B cell (primary cell): ENCODE measurements around the gene CRB1. TPM values are rescaled to one million over a fixed set of nuclear protein-coding genes. Genes with fewer than 3 reads are reported as not detected.

ENCODE experiments used
- ATAC-seq: fragments of 200-7000 bp; cut with Tn5 transposase; one replicate; pipeline ENCODE4 v1.10.0; 2021; ENCODE audit warnings: low read depth, mild to moderate bottlenecking, moderate number of reproducible peaks, moderate library complexity
- CTCF ChIA-PET: fragments of 350-600 bp; sonication (Branson Sonifier 250); formaldehyde crosslinking; loops from one replicate; lab custom pipeline; 2021; ENCODE audit warnings: antibody characterized with exemption, inconsistent platforms; lab: Charles Lee
- POLR2A ChIA-PET: fragments of 350-600 bp; sonication (Branson Sonifier 250); formaldehyde crosslinking; loops from one replicate; lab custom pipeline; 2021; ENCODE audit warnings: antibody characterized with exemption; lab: Charles Lee
- DNase-seq: peaks from one replicate; pipeline ENCODE4 v3.0.0; 2013
- H2AFZ ChIP-seq: 2 replicates; pipeline ENCODE4 v1.6.1; 2012; ENCODE audit warnings: mild to moderate bottlenecking, low read depth, low read length; ENCODE audit not compliant: insufficient read depth, poor library complexity, severe bottlenecking
- H3K27ac ChIP-seq, 2 donors: 1 replicate in 1 of 2; 2 replicates in 1 of 2; pipeline ENCODE4 v1.5.1; 2012 to 2013; ENCODE audit warnings: low read length in 2 of 2, mild to moderate bottlenecking in 2 of 2, moderate library complexity in 1 of 2
- H3K27me3 ChIP-seq, 4 experiments: fragments of 200-600 bp in 1 of 4; sonication (generic) in 1 of 4; replicated peaks in 1 of 4; 1 replicate in 2 of 4; 2 replicates in 2 of 4; pipeline versions ENCODE4 v1.6.1 to v1.7.0; 2013 to 2016; ENCODE audit warnings: low read length in 3 of 4, mild to moderate bottlenecking in 2 of 4, mixed read lengths in 1 of 4, moderate library complexity in 1 of 4; ENCODE audit not compliant: insufficient read depth in 4 of 4, control insufficient read depth in 3 of 4; ENCODE audit errors: control extremely low read depth in 1 of 4
- H3K36me3 ChIP-seq, 2 experiments: replicated peaks in 1 of 2; 1 replicate in 1 of 2; 2 replicates in 1 of 2; pipeline versions ENCODE4 v1.6.1 to v1.7.1; 2013; ENCODE audit warnings: low read length in 1 of 2; ENCODE audit not compliant: insufficient read depth in 2 of 2, control insufficient read depth in 1 of 2; ENCODE audit errors: control extremely low read depth in 1 of 2, extremely low read depth in 1 of 2
- H3K4me1 ChIP-seq, 2 donors: fragments of 200-600 bp in 1 of 2; sonication (generic) in 1 of 2; 1 replicate in 1 of 2; 2 replicates in 1 of 2; pipeline versions ENCODE4 v1.5.1 to v1.6.1; 2013 to 2017; ENCODE audit warnings: low read length in 2 of 2; ENCODE audit not compliant: control insufficient read depth in 2 of 2, insufficient read depth in 2 of 2
- H3K4me2 ChIP-seq: replicated peaks from 2 replicates; pipeline ENCODE3; 2012; ENCODE audit warnings: mild to moderate bottlenecking, low read depth, low read length; ENCODE audit not compliant: poor library complexity, severe bottlenecking
- H3K4me3 ChIP-seq, 5 experiments: fragments of 200-600 bp in 1 of 5; sonication (generic) in 1 of 5; 1 replicate in 3 of 5; 2 replicates in 2 of 5; pipeline versions ENCODE4 v1.5.1 to v1.7.0; 2011 to 2016; ENCODE audit warnings: low read length in 4 of 5, mild to moderate bottlenecking in 4 of 5, low read depth in 2 of 5, control low read depth in 1 of 5, moderate library complexity in 1 of 5; ENCODE audit not compliant: insufficient read depth in 1 of 5; ENCODE audit errors: control extremely low read depth in 1 of 5, extremely low read depth in 1 of 5
- H3K79me2 ChIP-seq: fragments of 200-600 bp; sonication (generic); one replicate; pipeline ENCODE4 v1.6.0; 2016; ENCODE audit warnings: low read length; ENCODE audit not compliant: control insufficient read depth, insufficient read depth
- H3K9ac ChIP-seq: fragments of 200-600 bp; sonication (generic); 2 replicates; pipeline ENCODE4 v1.6.1; 2017; ENCODE audit warnings: mild to moderate bottlenecking, low read length, moderate library complexity
- H3K9me3 ChIP-seq, 3 donors: one replicate each; pipeline versions ENCODE4 v1.6.1 to v1.7.1; 2013; ENCODE audit warnings: low read length in 2 of 3; ENCODE audit not compliant: control insufficient read depth in 2 of 3, insufficient read depth in 1 of 3; ENCODE audit errors: control extremely low read depth in 1 of 3
- H4K20me1 ChIP-seq: 2 replicates; pipeline ENCODE4 v1.6.0; 2012; ENCODE audit warnings: mild to moderate bottlenecking, low read length; ENCODE audit not compliant: insufficient read depth, control insufficient read depth, poor library complexity, severe bottlenecking
- H3K27ac Mint-ChIP-seq: one replicate; pipeline ENCODE4 v1.8.0; 2021; ENCODE audit warnings: mixed read lengths
- H3K27me3 Mint-ChIP-seq: one replicate; pipeline ENCODE4 v1.8.0; 2021; ENCODE audit warnings: mixed read lengths
- H3K4me1 Mint-ChIP-seq: one replicate; pipeline ENCODE4 v1.8.0; 2021; ENCODE audit warnings: mixed read lengths
- H3K4me3 Mint-ChIP-seq: one replicate; pipeline ENCODE4 v1.8.0; 2021; ENCODE audit warnings: mixed read lengths
- H3K9me3 Mint-ChIP-seq: one replicate; pipeline ENCODE4 v1.8.0; 2022; ENCODE audit warnings: mixed read lengths; ENCODE audit not compliant: insufficient read depth
- CTCF ChIP-seq: fragments of 200-600 bp; IDR thresholded peaks from one replicate; pipeline ENCODE4 v1.8.0; 2022; ENCODE audit warnings: antibody characterized with exemption, mild to moderate bottlenecking
- EZH2 ChIP-seq: IDR thresholded peaks from 2 replicates; pipeline ENCODE4 v1.6.1; 2012; ENCODE audit warnings: borderline replicate concordance, low read depth, mild to moderate bottlenecking, moderate library complexity, low read length; ENCODE audit not compliant: insufficient read depth, poor library complexity, severe bottlenecking
- WGBS: methylation state at CpG from one replicate; pipeline ENCODE4 v1.1.5; 2013; ENCODE audit warnings: missing lambda C conversion rate; ENCODE audit not compliant: insufficient coverage; 5-methylcytosine and 5-hydroxymethylcytosine counted together
- intact Hi-C: fragments of 100-400 bp; cut with micrococcal nuclease; formaldehyde crosslinking; loops from one replicate; pipeline ENCODE4 v1.10.0; 2022
- polyA plus RNA-seq: library from polyadenylated mRNA; depleted of rRNA; stranded (reverse); fragments of >200 nt; gene quantifications from 2 replicates; pipeline ENCODE4 v1.2.3, GENCODE V29; 2012
- total RNA-seq, 2 donors: library from RNA; stranded (reverse); fragments of 120-200 nt in 1 of 2; gene quantifications; 1 replicate in 1 of 2; 2 replicates in 1 of 2; pipeline versions ENCODE4 v1.2.3 to v1.2.4, GENCODE V29; 2013 to 2022

CRB1 gene
- total and polyA plus RNA-seq, 2 donors (not counting 1 experiment from before 2014, with no cell fraction given): 0.15 TPM; not detected in 1

GRCh38 chr1:197363855-197364254, 95.8 kb downstream of the CRB1 start:
- ChIA-PET POLR2A (no interaction called here), CTCF (no interaction called here)
- Mint-ChIP-seq H3K9me3 (no peaks in the 10 kb centered on the region), H3K4me3 (no peak overlapping the region), H3K27ac (no peak overlapping the region), H3K27me3 (no peaks in the 10 kb centered on the region), H3K4me1 (no peaks in the 10 kb centered on the region)
- Histone ChIP-seq H3K27ac (no peak overlapping the region), H3K4me1 (no peaks in the 10 kb centered on the region), H3K27me3 (no peaks in the 10 kb centered on the region), H3K9me3 (no peaks in the 10 kb centered on the region), H3K9ac (no peak overlapping the region), H2AFZ (no peak overlapping the region), H3K4me2 (no peak overlapping the region), H3K36me3 (no peaks in the 10 kb centered on the region), H3K4me3 (no peak overlapping the region), H3K79me2 (no peaks in the 10 kb centered on the region), H4K20me1 (no peaks in the 10 kb centered on the region)
- ATAC-seq (no peak), DNase-seq (no peak)
- 96% methylated on average over 14 of the region's 14 CpGs for WGBS
- TF ChIP-seq EZH2 (no peak), CTCF (no peak)
- intact Hi-C loops: no loop called here

GRCh38 chr1:197366996-197367395, 98.9 kb downstream of the CRB1 start:
- Mint-ChIP-seq H3K27me3 (peaks cover 9% of the 10 kb centered on the region), H3K27ac (no peak overlapping the region), H3K4me3 (no peak overlapping the region), H3K9me3 (no peaks in the 10 kb centered on the region), H3K4me1 (no peaks in the 10 kb centered on the region)
- intact Hi-C loops: no loop called here
- no peak overlapping the region for H3K4me3 ChIP-seq
- ChIA-PET CTCF (no interaction called here), POLR2A (no interaction called here)
- H3K9me3 ChIP-seq: no peaks in the 10 kb centered on the region
- no peaks in the 10 kb centered on the region for H3K36me3 ChIP-seq
- H3K4me1 ChIP-seq: no peaks in the 10 kb centered on the region
- no peak overlapping the region for H3K27ac ChIP-seq
- no peak overlapping the region for H3K9ac ChIP-seq
- no peaks in the 10 kb centered on the region for H3K27me3 ChIP-seq
- no peaks in the 10 kb centered on the region for H4K20me1 ChIP-seq
- WGBS: 100% methylated on average over 2 of the region's 2 CpGs
- H3K4me2 ChIP-seq: no peak overlapping the region
- no peak for TF ChIP-seq EZH2
- TF ChIP-seq CTCF: no peak
- DNase-seq: no peak
- H2AFZ ChIP-seq: no peak overlapping the region
- no peaks in the 10 kb centered on the region for H3K79me2 ChIP-seq
- ATAC-seq: no peak
